Measurements from ENCODE around the gene KIF7. TPM values are rescaled to one million over a fixed set of nuclear protein-coding genes. Genes with fewer than 3 reads are reported as not detected.

Gene KIF7
- total RNA-seq, 3 donors from 2014 or later, result 1.6 to 9.4 (median 3.1) TPM

DNA sequence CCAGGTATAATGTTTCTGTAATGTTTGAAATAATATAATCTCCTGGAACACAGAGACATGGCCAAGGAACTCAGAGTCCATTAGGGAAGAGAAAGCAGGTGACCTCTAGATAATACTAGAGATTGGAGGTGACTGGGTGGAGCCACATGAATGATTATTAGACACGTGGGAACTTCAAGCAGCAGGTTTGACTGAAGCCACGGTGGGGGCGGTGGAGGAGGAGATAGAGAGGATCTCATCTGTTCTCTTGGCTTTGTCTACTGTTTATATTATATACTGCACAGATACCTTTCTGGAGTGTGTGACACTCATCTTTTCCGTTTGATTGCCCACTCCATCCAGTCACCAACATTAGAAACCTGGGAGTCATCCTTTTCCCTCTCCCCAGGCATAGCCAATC is 33.7 kb downstream of the KIF7 start:
- intact Hi-C loops (cut with DNase I, micrococcal nuclease), result no loop called here
- no peaks in the 10 kb centered on the region for H3K36me3 ChIP-seq (ENCODE audit: low read depth)
- no peaks in the 10 kb centered on the region for H3K4me1 ChIP-seq (ENCODE audit: low read depth)
- no peaks in the 10 kb centered on the region for H3K9me3 ChIP-seq
- H3K4me3 ChIP-seq, result no peak overlapping the region
- no peak for ATAC-seq
- TF ChIP-seq, protein P1, sequence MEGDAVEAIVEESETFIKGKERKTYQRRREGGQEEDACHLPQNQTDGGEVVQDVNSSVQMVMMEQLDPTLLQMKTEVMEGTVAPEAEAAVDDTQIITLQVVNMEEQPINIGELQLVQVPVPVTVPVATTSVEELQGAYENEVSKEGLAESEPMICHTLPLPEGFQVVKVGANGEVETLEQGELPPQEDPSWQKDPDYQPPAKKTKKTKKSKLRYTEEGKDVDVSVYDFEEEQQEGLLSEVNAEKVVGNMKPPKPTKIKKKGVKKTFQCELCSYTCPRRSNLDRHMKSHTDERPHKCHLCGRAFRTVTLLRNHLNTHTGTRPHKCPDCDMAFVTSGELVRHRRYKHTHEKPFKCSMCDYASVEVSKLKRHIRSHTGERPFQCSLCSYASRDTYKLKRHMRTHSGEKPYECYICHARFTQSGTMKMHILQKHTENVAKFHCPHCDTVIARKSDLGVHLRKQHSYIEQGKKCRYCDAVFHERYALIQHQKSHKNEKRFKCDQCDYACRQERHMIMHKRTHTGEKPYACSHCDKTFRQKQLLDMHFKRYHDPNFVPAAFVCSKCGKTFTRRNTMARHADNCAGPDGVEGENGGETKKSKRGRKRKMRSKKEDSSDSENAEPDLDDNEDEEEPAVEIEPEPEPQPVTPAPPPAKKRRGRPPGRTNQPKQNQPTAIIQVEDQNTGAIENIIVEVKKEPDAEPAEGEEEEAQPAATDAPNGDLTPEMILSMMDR (IDR thresholded peaks at IDR 0.05), result no peak
- DNase-seq, result no peak

DNA sequence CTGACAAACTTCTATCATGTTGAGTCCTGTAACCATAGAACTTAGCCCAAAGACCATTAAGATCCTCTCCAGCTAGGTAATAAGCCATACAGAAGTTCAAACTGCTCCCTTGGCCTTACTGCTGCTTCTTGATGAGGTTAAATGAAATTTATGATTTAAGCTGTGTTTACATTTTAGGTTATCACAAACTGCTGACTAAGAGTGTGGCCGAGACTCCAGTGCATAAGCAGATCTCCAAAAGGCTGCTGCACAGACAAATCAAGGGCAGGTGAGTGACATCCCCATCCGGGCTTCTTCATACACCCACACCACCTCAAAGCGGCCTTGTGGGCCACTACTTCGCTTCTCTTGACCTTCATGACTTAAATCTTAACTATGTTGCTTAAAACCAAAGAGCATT is 39.0 kb downstream of the KIF7 start:
- ATAC-seq (no peak), DNase-seq (no peak)
- intact Hi-C loops (cut with DNase I, micrococcal nuclease), result no loop called here
- no peaks in the 10 kb centered on the region for H3K36me3 ChIP-seq (ENCODE audit: low read depth)
- H3K4me1 ChIP-seq (ENCODE audit: low read depth), result no peaks in the 10 kb centered on the region
- TF ChIP-seq, protein P1 (IDR thresholded peaks at IDR 0.05), result no peak
- H3K4me3 ChIP-seq, result no peak overlapping the region
- H3K9me3 ChIP-seq, result peaks cover 5% of the 10 kb centered on the region

DNA sequence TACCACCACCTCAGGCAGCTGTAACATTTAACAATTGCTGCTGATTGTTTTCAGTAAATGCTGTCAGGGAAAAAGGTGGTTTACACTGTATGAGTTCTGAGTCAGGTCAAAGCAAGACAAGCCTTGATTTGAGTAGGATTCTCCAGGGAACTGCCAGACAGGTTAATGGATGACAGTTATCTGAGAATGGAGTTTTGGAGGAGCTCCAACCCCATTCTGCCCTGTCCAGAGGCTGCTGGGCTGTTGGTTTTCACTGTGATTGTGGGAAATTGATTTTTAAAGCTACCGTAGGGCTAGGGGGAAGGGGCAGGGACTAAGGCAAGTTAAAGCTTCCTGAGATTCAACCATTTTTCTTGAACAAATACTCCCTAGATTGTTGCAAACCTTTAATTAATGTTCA is 40.1 kb downstream of the KIF7 start:
- H3K4me3 ChIP-seq, result no peak overlapping the region
- H3K36me3 ChIP-seq (ENCODE audit: low read depth), result no peaks in the 10 kb centered on the region
- TF ChIP-seq, protein P1 (IDR thresholded peaks at IDR 0.05), result no peak
- intact Hi-C loops (cut with DNase I, micrococcal nuclease), result no loop called here
- peaks cover 5% of the 10 kb centered on the region for H3K9me3 ChIP-seq
- no peaks in the 10 kb centered on the region for H3K4me1 ChIP-seq (ENCODE audit: low read depth)
- no peak for ATAC-seq
- DNase-seq, result no peak

DNA sequence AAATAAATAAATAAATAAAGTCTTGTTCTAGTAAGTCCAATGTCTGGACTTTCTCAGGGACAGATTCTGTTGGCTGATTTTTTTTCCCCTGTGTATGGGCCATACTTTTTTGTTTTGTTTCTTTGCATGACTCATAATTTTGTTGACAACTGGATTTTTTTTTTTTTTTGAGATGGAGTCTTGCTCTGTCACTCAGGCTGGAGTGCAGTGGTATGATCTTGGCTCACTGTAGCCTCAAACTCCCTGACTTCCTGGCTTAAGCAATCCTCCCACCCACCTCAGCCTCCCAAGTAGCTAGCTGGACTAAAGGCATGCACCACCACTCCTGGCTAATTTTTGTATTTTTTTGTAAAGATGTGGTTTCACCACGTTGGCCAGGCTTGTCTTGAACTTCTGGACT is 41.1 kb downstream of the KIF7 start:
- intact Hi-C loops (cut with DNase I, micrococcal nuclease), result no loop called here
- H3K36me3 ChIP-seq (ENCODE audit: low read depth), result no peaks in the 10 kb centered on the region
- no peak for ATAC-seq
- no peaks in the 10 kb centered on the region for H3K4me1 ChIP-seq (ENCODE audit: low read depth)
- peaks cover 5% of the 10 kb centered on the region for H3K9me3 ChIP-seq
- DNase-seq, result no peak
- TF ChIP-seq, protein P1 (IDR thresholded peaks at IDR 0.05), result no peak
- no peak overlapping the region for H3K4me3 ChIP-seq

DNA sequence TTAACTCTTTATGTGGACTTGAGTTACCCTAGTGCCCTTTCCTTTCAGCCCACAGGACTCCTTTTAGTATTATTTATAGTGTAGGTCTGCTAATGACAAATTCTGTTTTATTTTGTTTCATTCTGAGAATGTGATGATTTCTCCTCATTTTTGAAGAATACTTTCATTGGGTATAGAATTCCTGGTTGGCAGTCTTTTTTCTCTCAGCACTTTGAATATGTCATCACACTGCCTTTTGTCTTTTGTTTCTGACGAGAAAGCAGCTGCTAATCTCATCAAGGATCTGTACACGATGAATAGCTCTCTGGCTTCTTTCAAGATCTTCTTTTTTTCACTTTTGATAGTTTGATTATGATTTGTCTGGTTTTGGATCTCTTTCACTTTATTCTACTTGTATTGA is 42.2 kb downstream of the KIF7 start:
- Histone ChIP-seq H3K4me3 (no peak overlapping the region), H3K9me3 (peaks cover 5% of the 10 kb centered on the region), H3K4me1 (ENCODE audit: low read depth) (no peaks in the 10 kb centered on the region), H3K36me3 (ENCODE audit: low read depth) (no peaks in the 10 kb centered on the region)
- ATAC-seq (no peak), DNase-seq (no peak)
- TF ChIP-seq, protein P1 (IDR thresholded peaks at IDR 0.05), result no peak
- intact Hi-C loops (cut with DNase I, micrococcal nuclease), result no loop called here

DNA sequence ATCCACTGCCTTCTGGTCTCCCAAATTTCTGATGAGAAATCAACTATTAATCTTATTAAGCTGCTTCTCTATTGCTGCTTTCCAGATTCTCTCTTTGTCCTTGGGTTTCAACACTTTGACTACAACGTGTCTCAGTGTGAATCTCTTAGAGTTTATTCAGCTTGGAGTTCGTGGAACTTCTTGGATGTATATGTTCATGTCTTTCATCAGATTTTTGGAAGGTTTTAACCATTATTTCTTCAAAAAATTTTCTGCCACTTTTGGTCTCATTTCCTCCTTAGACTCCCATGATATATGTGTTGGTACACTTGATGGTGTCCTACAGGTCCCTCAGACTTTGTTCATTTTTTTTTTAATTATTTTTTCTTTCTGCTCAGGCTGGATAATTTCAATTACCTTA is 44.0 kb downstream of the KIF7 start:
- TF ChIP-seq, protein P1 (IDR thresholded peaks at IDR 0.05), result no peak
- DNase-seq, result no peak
- H3K4me3 ChIP-seq, result no peak overlapping the region
- ATAC-seq, result no peak
- H3K36me3 ChIP-seq (ENCODE audit: low read depth), result no peaks in the 10 kb centered on the region
- H3K9me3 ChIP-seq, result peaks cover 5% of the 10 kb centered on the region
- no peaks in the 10 kb centered on the region for H3K4me1 ChIP-seq (ENCODE audit: low read depth)
- intact Hi-C loops (cut with DNase I, micrococcal nuclease), result no loop called here
